Neural cell (in vitro differentiated cells): ENCODE results near the gene PPFIBP1. TPM values are rescaled to one million over a fixed set of nuclear protein-coding genes. Genes with fewer than 3 reads are reported as not detected.

Source experiments
- H2AFZ ChIP-seq: fragments of 200-600, 300-800 bp; sonication (generic), shearing (Covaris generic); 2 replicates; pipeline ENCODE4 v1.6.0; 2014; ENCODE audit warnings: low read depth, mild to moderate bottlenecking, antibody characterized with exemption, low read length, moderate library complexity
- H3F3A ChIP-seq: fragments of 200-600 bp; shearing (Covaris generic); 2 replicates; pipeline ENCODE4 v1.6.1; 2016; ENCODE audit warnings: mild to moderate bottlenecking, moderate library complexity, mixed read lengths, antibody characterized with exemption, low read length; ENCODE audit not compliant: insufficient read depth, poor library complexity, severe bottlenecking
- H3K27ac ChIP-seq: fragments of 200-600, 300-800 bp; sonication (generic), shearing (Covaris generic); 2 replicates; pipeline ENCODE4 v1.5.1; 2014; ENCODE audit warnings: mild to moderate bottlenecking, low read length, moderate library complexity
- H3K27me3 ChIP-seq: fragments of 300-800, 200-600 bp; sonication (generic), shearing (Covaris generic); 2 replicates; pipeline ENCODE4 v1.6.0; 2014; ENCODE audit warnings: mild to moderate bottlenecking, low read depth, low read length, moderate library complexity; ENCODE audit not compliant: insufficient read depth
- H3K36me3 ChIP-seq: fragments of 300-800, 200-600 bp; sonication (generic), shearing (Covaris generic); 2 replicates; pipeline ENCODE4 v1.5.1; 2014; ENCODE audit warnings: mild to moderate bottlenecking, antibody characterized with exemption, low read length, moderate library complexity; ENCODE audit not compliant: insufficient read depth
- H3K4me2 ChIP-seq: fragments of 300-800, 200-600 bp; sonication (generic), shearing (Covaris generic); 2 replicates; pipeline ENCODE4 v1.6.0; 2014; ENCODE audit warnings: mild to moderate bottlenecking, low read length
- H3K4me3 ChIP-seq: fragments of 300-800, 200-600 bp; sonication (generic), shearing (Covaris generic); 2 replicates; pipeline ENCODE4 v1.5.1; 2014; ENCODE audit warnings: mild to moderate bottlenecking, low read length, moderate library complexity
- H3K79me2 ChIP-seq: fragments of 200-600 bp; shearing (Covaris generic); replicated peaks from 2 replicates; pipeline ENCODE4 v1.6.0; 2014; ENCODE audit warnings: mild to moderate bottlenecking, low read length, moderate library complexity; ENCODE audit not compliant: insufficient read depth
- H3K9ac ChIP-seq: fragments of 300-800, 200-600 bp; sonication (generic), shearing (Covaris generic); 2 replicates; pipeline ENCODE4 v1.6.1; 2016; ENCODE audit warnings: mild to moderate bottlenecking, low read length, mixed read lengths
- H3K9me2 ChIP-seq: fragments of 200-600 bp; shearing (Covaris generic); 2 replicates; pipeline ENCODE4 v1.6.1; 2016; ENCODE audit warnings: mild to moderate bottlenecking, low read length, mixed read lengths; ENCODE audit not compliant: insufficient read depth
- H3K9me3 ChIP-seq: fragments of 200-600, 300-800 bp; sonication (generic), shearing (Covaris generic); 2 replicates; pipeline ENCODE4 v1.6.1; 2016; ENCODE audit warnings: mild to moderate bottlenecking, mixed run types, low read length, moderate library complexity, mixed read lengths
- H4K20me1 ChIP-seq: fragments of 200-600 bp; shearing (Covaris generic); 2 replicates; pipeline ENCODE4 v1.6.1; 2016; ENCODE audit warnings: mild to moderate bottlenecking, mixed run types; ENCODE audit not compliant: insufficient read depth
- CTCF ChIP-seq: fragments of 450-650 bp; IDR thresholded peaks from 2 replicates; pipeline ENCODE4 v1.5.1; 2014; ENCODE audit warnings: antibody characterized with exemption, mild to moderate bottlenecking, moderate library complexity; ENCODE audit not compliant: poor library complexity, severe bottlenecking
- EP300 ChIP-seq: fragments of 450-650 bp; conservative IDR thresholded peaks from 2 replicates; pipeline ENCODE4 v1.6.1; 2014; ENCODE audit warnings: antibody characterized with exemption, mild to moderate bottlenecking, moderate library complexity; ENCODE audit not compliant: poor library complexity, severe bottlenecking
- EZH2 ChIP-seq: fragments of 200-600, 300-800 bp; shearing (Covaris generic), sonication (generic); IDR thresholded peaks from 2 replicates; pipeline ENCODE4 v1.6.1; 2014; ENCODE audit warnings: antibody characterized with exemption, low read length, borderline replicate concordance, mild to moderate bottlenecking; ENCODE audit not compliant: insufficient read depth, poor library complexity, severe bottlenecking
- MXI1 ChIP-seq: fragments of 450-650 bp; conservative IDR thresholded peaks from 2 replicates; pipeline ENCODE4 v1.6.1; 2014; ENCODE audit warnings: antibody characterized with exemption, mild to moderate bottlenecking; ENCODE audit not compliant: poor library complexity, severe bottlenecking
- POLR2AphosphoS5 ChIP-seq: IDR thresholded peaks from 2 replicates; pipeline ENCODE4 v1.6.1; 2012
- RAD21 ChIP-seq: fragments of 450-650 bp; conservative IDR thresholded peaks from 2 replicates; pipeline ENCODE4 v1.6.1; 2014; ENCODE audit warnings: antibody characterized with exemption, mild to moderate bottlenecking, moderate library complexity
- REST ChIP-seq: IDR thresholded peaks from 2 replicates; pipeline ENCODE4 v1.6.1; 2012; ENCODE audit warnings: borderline replicate concordance
- SMC3 ChIP-seq: fragments of 450-650 bp; conservative IDR thresholded peaks from 2 replicates; pipeline ENCODE4 v1.6.1; 2014; ENCODE audit warnings: antibody characterized with exemption, mild to moderate bottlenecking, moderate library complexity; ENCODE audit not compliant: poor library complexity
- TAF1 ChIP-seq: IDR thresholded peaks from 2 replicates; pipeline ENCODE4 v1.6.1; 2012; ENCODE audit warnings: low read depth
- polyA plus RNA-seq: library from polyadenylated mRNA; depleted of rRNA; stranded (reverse); fragments of >200 nt; gene quantifications from 2 replicates; pipeline ENCODE4 v1.2.3, GENCODE V29; 2014

The PPFIBP1 gene
- polyA plus RNA-seq, 1 donor from 2014 or later: 30.2 TPM

GRCh38 chr12:27575090-27575761 lies 51.2 kb downstream of the PPFIBP1 start:
- no peaks in the 10 kb centered on the region for H4K20me1 ChIP-seq
- no peak overlapping the region for H3K9ac ChIP-seq
- H3F3A ChIP-seq: no peaks in the 10 kb centered on the region
- no peak overlapping the region for H3K27ac ChIP-seq
- H3K4me3 ChIP-seq: no peak overlapping the region
- H3K79me2 ChIP-seq: no peaks in the 10 kb centered on the region
- TF ChIP-seq EZH2 (no peak), CTCF (no peak), RAD21 (no peak), EP300 (no peak), SMC3 (no peak), MXI1 (no peak), POLR2AphosphoS5 (no peak), TAF1 (no peak), REST (no peak)
- H3K4me2 ChIP-seq: no peak overlapping the region
- H3K9me2 ChIP-seq: no peaks in the 10 kb centered on the region
- no peaks in the 10 kb centered on the region for H3K27me3 ChIP-seq
- no peaks in the 10 kb centered on the region for H3K9me3 ChIP-seq
- no peaks in the 10 kb centered on the region for H3K36me3 ChIP-seq
- H2AFZ ChIP-seq: no peak overlapping the region

GRCh38 chr12:27575762-27576118 lies 51.7 kb downstream of the PPFIBP1 start:
- Histone ChIP-seq H3K27me3 (no peaks in the 10 kb centered on the region), H3F3A (no peaks in the 10 kb centered on the region), H3K9me2 (no peaks in the 10 kb centered on the region), H3K79me2 (no peaks in the 10 kb centered on the region), H3K27ac (no peak overlapping the region), H3K9ac (no peak overlapping the region), H3K4me2 (no peak overlapping the region), H3K4me3 (no peak overlapping the region), H2AFZ (no peak overlapping the region), H3K9me3 (no peaks in the 10 kb centered on the region), H4K20me1 (no peaks in the 10 kb centered on the region), H3K36me3 (no peaks in the 10 kb centered on the region)
- TF ChIP-seq EZH2: no peak
